Stimulated activated CD4-positive, alpha-beta T cell treated with anti-CD3 and anti-CD28 coated beads, Interleukin-2, amount 100 ng/mL, for 24 hours (primary cell): Measurements from ENCODE around the gene CD9.

Experiments
- DNase-seq, 2 donors: peaks; one replicate each; pipeline ENCODE4 v3.0.0-alpha.2; 2020

Gene CD9

DNA sequence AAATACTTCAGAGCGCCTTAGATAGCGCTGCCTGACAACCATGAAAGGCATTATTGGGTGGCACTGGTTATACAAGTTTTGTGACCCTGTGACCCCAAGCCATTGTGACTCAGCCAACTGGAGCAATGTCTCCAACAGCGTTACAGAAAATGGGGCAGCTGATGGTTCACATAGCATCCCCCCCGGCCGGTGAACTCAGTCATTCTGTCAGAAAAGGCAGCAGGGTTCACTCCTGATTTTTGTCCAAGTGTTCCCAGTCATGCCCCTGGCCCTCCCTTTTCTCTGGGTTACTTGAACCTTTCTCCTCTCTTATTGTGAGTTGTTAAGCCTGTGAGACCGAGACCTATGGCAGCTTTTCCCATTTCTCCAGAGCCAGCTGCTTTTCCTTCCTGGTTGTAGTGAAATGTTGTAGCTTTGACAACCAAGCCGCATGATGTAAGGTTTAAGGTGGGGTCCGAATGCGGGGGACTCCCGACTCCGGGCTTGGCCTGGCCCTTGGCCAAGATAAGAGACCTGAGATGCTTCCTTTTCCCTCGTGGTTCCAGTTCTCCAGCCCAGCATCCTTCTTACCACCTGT, 22.0 kb downstream of the CD9 start:
- no peak for DNase-seq

DNA sequence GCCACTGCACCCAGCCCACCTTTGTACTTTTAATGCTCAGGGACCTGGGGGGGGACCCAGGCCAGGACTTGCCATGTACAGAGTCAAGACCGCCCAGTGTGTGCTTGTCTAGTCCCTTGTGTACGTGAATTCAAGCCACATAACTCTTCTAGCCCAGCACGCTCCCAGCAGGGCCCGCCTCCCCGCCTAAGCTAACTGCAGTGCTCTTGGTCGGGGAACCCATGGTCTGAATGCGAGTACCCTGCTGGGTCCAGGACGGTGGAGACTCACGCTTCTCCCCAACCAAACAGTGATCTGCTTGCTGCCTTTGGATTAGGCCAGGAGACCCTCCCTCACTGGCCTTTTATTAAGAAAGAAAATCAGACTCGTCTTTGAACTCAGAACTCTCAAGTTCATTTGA, 23.3 kb downstream of the CD9 start:
- no peak for DNase-seq

DNA sequence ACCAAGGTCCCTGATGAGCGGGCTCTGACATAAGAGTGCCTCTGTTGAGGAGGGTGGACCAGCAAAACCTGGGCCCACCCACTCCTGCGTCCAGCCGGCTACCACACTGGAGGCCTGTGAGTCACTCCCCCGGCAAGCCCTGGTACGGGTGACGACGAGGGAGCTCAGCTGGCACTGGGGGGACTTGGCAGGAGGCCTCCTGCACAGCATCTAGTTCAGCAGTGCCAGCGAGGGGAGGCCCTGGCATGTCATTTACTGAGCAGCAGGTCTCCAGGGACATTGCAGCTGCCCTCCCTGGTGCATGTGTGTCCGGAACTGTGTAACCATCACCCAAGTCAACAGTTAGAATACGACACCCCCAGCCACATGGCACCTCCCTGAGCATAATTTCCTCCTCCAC, 24.4 kb downstream of the CD9 start:
- no peak for DNase-seq

- no peak for DNase-seq
These were observed 25.4 kb downstream of the CD9 start for GRCh38 chr12:6225630-6226001.

DNA sequence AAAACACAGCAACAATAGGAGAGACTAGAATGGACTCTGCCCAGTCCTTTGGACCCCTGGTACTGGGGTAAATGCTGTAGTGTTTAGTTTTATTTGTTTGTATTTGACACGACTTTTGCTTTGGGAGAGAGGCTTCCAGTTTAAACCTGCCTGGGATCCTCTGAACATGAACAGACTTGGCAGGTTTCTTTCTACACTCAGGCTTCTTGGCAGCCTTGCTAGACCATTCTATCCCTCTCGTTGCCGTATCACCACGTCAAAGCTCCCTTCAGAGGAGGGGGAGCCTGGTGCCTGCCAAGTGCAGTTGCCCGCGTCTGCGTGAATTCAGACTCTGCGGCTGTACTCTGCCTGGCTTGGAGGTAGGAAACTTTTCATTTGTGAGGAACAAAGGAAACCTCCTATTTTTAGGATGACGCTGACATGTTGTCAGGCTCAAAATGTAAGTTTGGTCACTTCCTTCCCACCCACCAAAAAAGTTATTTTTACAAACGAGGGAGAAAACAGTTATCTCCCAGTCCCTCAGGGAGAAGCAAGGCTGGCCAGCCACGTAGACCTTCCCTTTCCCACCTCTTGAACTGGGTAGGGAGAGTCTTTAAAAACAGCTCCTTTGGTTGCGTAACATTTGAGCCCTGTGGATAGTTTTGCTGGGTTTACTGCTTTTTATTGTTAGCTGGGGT, 25.9 kb downstream of the CD9 start:
- no peak for DNase-seq

DNA sequence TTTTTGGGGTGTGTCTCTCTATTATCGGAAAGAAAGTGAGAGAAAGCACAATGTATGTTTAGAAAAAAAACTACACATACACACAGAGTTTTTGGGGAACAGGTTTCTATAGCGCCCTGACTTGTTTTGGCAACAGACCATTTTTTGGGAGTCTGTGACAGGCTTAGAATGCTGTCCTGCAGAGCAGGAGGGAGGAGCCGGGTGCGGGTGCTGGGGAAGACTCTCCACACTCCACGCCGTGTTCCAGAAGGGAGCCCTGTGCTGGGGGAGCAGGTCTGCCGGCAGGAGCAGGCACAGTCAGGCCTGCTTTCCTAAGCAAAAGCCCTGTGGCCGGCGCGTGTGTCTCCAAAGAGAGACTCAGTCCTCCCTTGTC, 26.5 kb downstream of the CD9 start:
- no peak for DNase-seq

DNA sequence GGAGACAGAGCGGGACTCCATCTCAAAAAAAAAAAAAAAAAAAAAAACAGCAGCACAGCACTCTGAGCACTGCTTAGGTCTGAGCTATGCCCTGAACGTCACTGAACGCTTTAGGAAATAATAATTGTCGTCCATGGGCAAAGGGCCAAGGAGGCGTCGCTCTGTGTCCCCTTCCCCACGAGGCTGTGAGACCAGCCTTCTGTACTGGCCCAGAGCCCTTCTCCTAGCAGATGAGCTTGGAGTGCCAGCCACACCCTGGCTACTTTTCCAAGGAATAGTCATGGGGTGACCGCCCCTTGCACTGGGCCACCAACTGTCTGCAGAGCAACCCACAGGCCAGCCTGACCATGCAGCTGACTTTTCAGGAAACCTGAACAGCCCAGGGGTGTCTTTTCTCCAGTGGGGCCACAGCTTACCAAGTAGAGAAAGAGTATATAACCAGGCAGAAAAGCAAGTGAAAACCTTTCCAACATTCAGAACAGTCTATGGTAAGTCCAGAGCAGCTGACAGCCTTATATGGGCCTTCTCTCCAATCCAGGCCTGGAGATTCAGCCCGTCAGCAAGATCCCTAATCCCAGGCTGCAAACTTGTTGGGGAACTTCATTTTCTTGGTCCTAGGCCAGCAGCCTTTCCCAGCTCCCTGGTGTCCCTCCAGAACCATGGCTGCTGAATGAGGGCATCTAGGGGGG, 28.5 kb downstream of the CD9 start:
- DNase-seq = no peak

DNA sequence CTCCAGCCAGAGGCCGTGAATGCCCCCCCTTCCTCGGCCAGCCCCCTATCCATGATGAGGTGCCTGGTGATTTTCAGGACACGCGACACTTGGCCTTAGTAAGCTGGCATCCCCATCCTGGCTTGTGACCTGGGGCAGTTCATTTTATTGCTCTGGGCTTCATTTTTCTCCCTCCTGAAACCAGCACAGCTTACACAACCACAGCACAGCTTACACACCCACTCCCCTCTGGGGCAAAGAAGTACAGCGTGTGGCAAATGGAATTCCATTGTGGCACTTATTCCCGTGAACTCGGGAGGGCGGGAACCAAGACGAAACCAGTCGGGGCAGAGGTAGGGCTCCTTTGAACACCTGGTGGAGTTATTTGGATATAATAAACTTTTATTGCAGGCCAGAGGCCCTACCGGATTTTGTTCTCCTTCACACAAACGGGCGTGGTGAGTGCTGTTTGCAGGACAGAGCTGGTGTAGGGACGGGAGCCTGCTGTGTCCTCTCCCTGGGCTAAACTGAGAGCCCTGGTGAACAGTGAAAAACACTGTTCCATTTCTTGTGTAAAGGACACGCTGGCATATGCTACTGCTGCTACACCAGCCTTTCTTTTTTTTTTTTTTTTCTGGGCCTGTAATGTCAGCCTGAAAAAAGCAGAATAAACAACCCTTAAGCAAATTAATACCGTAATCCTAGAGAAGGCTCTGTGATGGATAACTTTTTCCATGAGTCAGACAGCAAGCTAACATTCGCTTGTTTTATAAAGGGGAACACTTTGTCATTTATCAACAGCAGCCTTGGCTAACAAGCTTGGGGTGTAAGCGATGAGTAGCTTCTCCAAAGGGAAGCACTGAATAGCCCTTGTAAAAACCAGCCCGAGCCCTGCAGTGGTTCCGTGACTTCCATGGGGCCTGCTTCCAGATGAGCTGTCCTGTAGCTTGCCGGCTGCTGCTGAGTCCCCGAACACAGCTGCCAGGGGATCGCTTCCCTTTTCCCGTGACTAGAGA, 29.3 kb downstream of the CD9 start:
- no peak for DNase-seq

DNA sequence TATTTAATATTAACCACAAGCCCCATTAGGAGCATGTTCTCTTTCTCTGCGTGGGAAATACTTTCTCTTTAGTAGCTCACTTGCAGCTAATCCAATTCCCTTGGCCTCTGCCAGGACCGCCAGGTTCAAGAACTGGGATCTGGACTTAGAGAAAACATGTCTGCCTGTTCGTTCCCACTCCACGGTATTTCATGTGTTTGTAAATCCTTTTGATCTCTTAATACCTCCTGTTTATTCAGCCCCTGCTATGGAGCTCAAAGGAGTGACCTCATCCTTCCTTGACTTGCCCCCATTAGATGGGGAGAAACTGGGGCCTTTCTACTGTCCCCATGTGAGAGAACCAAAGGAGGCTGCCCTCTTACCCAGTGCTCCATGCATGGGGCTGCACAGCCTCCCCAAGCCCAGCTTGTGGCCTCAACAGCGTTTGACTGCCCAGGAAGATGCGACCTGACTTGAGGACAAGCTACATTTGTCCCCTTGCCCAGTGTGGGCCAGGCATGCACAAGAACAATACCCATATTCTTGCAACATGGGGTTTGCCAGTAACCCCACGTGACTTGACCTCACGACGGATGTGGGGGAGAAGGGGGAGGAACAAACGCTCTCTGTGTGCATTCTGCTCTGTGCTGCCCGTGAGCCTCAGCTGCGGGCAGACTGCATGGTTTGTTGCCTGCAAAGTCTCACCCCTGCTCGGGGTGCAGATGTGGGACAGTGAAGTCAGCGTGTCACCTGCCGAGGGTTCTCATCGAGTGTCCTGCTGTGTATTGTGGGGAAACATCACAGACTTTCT, 30.3 kb downstream of the CD9 start:
- DNase-seq = peak; percentile 57 to 58

DNA sequence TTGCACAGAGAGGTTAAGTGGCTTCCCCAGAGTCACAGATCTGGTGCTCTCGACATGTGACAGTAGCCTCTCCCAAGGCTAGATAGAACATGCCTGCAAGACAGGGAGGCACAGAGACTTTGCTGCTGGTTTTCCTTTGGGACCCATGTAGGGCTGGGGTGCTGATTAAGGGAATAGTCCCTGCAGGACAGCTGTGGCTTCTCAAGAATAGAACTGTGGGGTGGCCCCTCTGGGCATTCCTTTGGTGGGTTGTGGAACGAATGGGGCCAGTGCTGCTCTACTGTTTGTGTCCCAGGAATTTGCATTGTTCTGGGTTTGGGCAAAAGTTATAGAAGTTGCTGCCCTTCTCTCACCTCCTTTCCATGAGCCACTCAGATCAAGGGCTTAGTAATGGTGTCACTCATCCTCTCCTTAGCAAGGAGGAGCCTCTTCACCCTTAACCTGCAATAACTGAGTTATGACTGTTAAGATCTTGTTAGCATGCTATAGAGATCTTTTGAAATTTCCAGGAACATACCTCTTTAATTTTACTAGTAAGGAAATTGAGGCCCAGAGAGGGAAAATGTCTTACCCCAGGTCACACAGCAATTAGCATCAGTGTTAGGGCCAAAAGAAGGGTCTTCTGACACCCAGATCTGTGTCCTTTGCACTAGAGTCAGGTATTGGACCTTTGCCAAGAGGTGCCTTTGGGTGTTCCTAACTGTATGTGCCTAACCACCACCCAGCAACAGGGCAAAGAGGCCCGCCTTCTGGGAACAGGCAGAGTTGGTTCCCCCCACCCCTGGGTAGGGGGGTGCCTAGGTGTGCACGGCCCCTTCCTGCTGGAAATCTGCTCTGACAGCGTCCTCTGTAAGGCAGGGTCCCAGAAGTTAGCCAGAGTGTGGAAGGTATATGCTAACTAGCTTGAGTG, 31.4 kb downstream of the CD9 start:
- DNase-seq = no peak

DNA sequence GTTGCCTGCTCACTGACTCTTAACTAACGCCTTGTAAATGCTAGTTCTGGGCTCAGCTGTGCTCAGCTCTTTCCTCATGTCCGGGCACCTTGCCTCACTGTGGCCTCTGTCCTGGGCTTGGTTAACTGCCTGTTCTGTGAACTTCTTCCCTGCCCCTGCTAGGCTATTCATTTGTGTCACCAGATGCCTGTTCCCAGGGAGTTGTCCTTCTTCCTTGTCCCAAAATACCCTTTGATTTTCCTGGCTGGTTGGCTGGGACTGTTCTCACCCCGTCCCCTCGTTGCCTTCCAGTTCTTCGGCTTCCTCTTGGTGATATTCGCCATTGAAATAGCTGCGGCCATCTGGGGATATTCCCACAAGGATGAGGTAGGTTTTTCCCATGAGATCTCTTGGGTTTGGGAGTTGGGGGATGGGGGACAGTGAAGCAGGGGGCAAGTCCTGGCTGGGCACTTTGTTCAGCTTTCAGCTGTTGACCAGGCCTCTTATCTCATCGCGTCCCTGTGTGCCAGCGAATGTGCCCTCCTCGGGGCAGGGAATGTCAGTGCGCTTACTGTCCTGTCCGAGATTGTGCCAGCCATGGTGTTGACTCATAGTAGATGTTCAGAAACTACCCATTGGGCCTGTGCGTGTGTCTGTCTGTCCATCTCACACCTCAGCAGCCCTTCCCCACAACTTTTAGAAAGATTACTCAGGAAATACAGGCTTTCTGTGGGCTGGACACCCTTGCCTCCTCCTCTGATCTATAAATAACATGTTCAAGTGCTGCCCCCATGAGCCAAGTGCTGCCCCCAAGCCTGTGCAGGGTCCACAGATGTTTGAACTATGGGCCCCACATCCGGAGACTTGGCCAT, 33.1 kb downstream of the CD9 start:
- DNase-seq = no peak

GRCh38 chr12:6234214-6234613, 34.0 kb downstream of the CD9 start:
- no peak for DNase-seq

- DNase-seq = no peak
These were observed 34.7 kb downstream of the CD9 start for GRCh38 chr12:6234906-6235305.

DNA sequence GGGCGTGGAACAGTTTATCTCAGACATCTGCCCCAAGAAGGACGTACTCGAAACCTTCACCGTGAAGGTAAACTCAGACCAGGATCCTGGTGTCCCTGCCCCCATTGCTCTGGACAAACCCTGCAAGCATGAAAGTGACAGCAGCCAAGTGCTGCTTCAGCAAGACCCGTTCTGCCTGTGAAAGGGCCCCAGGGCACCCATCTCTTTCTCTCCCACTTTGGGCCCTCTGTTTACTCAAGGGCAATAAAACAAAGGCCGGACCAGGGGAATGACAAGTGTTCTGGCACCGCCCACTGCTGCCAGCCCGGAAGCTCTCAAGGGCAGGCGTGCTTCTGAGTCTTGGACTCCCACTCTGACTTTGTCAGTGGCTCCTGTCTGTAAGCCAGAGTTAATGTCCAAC, 35.3 kb downstream of the CD9 start:
- DNase-seq = no peak

- DNase-seq = no peak
These were observed 35.9 kb downstream of the CD9 start for GRCh38 chr12:6235906-6236640.

GRCh38 chr12:6236641-6236940, 36.4 kb downstream of the CD9 start:
- no peak for DNase-seq

DNA sequence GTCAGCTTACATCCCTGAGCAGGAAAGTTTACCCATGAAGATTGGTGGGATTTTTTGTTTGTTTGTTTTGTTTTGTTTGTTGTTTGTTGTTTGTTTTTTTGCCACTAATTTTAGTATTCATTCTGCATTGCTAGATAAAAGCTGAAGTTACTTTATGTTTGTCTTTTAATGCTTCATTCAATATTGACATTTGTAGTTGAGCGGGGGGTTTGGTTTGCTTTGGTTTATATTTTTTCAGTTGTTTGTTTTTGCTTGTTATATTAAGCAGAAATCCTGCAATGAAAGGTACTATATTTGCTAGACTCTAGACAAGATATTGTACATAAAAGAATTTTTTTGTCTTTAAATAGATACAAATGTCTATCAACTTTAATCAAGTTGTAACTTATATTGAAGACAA, 37.6 kb downstream of the CD9 start:
- DNase-seq = no peak

DNA sequence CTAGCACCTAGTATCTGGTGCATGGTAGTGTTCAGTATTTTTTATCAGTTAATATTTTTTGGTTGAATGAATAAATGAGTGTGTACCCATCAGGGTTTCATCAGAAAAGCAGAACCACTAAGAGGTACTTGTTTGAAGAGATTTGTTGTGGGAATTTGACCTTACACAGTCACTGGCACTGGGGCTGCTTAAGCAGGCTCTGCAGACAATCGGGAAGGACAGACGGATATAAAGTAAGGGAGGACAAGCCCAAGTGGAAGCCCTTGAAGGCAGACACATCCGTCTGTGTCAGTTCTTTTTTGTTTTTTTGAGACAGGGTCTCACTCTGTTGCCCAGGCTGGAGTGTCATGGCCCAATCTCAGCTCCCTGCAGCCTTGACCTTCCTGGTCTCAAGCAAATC, 38.7 kb downstream of the CD9 start:
- no peak for DNase-seq

- DNase-seq = no peak
These were observed 41.3 kb downstream of the CD9 start for GRCh38 chr12:6241495-6241894.

- DNase-seq = no peak
These were observed 49.4 kb downstream of the CD9 start for GRCh38 chr12:6249580-6249979.
